ENCODE measurements around the gene TMEM132D.

Gene TMEM132D

DNA sequence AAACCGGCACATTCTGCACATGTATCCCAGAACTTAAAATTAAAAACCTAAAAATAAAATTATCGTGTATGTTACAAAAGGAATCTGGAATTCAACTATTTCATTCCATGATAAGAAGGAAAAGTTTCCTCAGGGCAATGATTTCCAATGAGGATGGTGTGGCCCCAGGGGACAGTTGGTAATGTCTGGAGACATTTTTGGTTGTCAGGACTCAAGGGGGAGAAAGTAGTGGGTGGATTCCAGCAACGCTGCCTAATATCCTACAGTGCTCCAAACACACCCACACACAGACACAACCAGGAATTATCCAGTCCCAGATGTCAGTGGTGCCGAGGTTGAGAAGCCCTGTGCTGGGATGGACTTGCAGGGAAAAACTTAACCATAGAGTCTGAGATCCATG lies 228.3 kb downstream of the TMEM132D start:
- Histone ChIP-seq H3K27me3 (ENCODE audit: control insufficient read depth, insufficient read depth, low read length) (no peaks in the 10 kb centered on the region), H3K4me1 (ENCODE audit: control insufficient read depth, insufficient read depth, low read length) (no peaks in the 10 kb centered on the region), H3K36me3 (ENCODE audit: control insufficient read depth, insufficient read depth, low read length) (no peaks in the 10 kb centered on the region), H3K9me3 (ENCODE audit: control insufficient read depth, insufficient read depth, low read length) (no peaks in the 10 kb centered on the region), H3K9ac (ENCODE audit: low read depth, low read length) (no peak overlapping the region), H3K4me3 (ENCODE audit: low read depth, low read length) (no peak overlapping the region)

DNA sequence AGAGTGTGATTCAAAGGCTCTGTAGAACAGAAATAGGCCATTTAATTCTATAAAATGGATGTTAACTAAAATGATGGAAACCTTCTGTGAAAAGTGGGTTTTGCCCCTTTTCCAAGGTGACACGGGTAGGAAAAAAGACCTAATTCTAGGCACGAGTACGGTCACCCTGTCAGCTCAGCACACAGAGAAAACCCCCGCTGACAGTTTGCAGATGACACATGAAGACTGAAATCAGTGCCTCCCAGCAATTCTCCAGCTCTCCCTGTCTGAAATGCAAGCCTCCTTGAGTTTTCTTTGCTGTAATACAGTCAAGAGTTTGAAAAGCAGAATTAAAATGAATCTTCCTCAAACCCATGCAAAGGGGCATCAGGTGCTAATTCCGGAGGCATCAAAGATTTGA lies 230.0 kb downstream of the TMEM132D start:
- H3K4me1 ChIP-seq (ENCODE audit: control insufficient read depth, insufficient read depth, low read length) = no peaks in the 10 kb centered on the region
- no peaks in the 10 kb centered on the region for H3K9me3 ChIP-seq (ENCODE audit: control insufficient read depth, insufficient read depth, low read length)
- no peak overlapping the region for H3K4me3 ChIP-seq (ENCODE audit: low read depth, low read length)
- H3K27me3 ChIP-seq (ENCODE audit: control insufficient read depth, insufficient read depth, low read length) = no peaks in the 10 kb centered on the region
- no peak overlapping the region for H3K9ac ChIP-seq (ENCODE audit: low read depth, low read length)
- H3K36me3 ChIP-seq (ENCODE audit: control insufficient read depth, insufficient read depth, low read length) = no peaks in the 10 kb centered on the region

DNA sequence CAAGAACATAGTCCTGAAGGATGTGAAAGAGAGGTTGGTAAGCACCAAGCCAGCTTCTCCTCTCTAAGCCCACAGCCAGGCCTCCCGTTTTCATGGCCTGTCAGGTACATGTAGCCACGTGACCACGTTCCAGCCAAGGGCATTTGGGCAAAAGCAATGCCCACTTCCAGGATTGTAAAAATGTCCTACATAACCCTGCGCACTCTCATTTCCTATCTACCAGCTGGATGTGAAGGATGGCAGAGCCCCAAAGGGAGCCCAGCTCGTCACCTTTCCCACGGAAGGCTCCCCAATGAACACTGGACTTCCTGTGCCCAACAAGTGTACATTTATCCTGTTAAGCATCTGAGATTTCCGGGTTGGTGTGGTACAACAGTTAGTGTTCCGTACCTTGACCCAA lies 231.7 kb downstream of the TMEM132D start:
- Histone ChIP-seq H3K9ac (ENCODE audit: low read depth, low read length) (no peak overlapping the region), H3K9me3 (ENCODE audit: control insufficient read depth, insufficient read depth, low read length) (no peaks in the 10 kb centered on the region), H3K27me3 (ENCODE audit: control insufficient read depth, insufficient read depth, low read length) (no peaks in the 10 kb centered on the region), H3K4me3 (ENCODE audit: low read depth, low read length) (no peak overlapping the region), H3K4me1 (ENCODE audit: control insufficient read depth, insufficient read depth, low read length) (no peaks in the 10 kb centered on the region), H3K36me3 (ENCODE audit: control insufficient read depth, insufficient read depth, low read length) (no peaks in the 10 kb centered on the region)

DNA sequence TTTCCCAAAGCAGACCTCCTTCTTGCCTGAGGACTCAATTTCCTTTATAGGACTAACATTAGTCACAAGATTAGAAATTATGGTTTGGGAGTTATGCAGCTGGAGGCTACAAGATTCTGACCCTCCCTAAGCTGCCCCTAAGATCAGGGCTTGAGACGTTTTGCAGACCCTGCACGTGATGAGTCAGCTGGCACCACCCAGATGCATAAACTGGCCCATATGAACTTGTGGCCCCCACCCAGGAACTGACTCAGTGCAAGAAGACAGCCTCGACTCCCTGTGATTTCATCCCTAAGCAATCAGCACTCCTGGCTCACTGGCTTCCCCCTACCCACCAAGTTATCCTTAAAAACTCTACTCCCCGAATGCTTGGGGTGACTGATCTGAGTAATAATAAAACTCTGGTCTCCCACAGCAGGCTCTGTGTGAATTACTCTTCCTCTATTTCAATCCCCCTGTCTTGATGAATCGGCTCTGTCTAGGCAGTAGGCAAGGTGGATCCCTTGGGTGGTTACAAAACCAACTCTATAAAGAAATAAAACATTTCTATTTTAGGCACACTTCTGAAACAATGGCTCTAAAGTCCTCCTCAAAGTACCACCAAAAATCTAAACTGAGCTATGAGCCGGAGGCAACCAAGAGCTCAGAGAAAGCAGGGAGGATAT lies 233.4 kb downstream of the TMEM132D start:
- H3K4me3 ChIP-seq (ENCODE audit: low read depth, low read length) = no peak overlapping the region

DNA sequence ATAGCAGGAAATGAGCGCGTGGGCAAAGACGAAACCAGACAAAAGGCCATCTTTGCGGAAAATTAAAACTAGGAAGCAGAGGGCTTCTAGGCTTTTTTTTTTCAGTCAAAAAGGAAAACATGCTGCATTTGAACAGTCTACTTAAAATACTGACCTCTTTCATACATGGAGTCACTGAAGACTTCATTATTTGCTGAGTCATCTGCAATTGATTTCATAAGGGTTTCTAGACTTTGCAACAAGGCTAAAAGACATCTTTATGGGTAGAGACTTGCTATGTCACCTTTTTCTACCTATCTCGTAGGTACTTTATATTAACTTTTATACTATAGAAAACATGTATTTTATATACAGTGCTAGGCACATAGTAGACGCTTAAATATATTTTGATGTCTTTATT lies 238.4 kb downstream of the TMEM132D start:
- no peaks in the 10 kb centered on the region for H3K27me3 ChIP-seq (ENCODE audit: control insufficient read depth, insufficient read depth, low read length)
- no peaks in the 10 kb centered on the region for H3K36me3 ChIP-seq (ENCODE audit: control insufficient read depth, insufficient read depth, low read length)
- H3K4me1 ChIP-seq (ENCODE audit: control insufficient read depth, insufficient read depth, low read length) = no peaks in the 10 kb centered on the region
- H3K9ac ChIP-seq (ENCODE audit: low read depth, low read length) = no peak overlapping the region
- no peak overlapping the region for H3K4me3 ChIP-seq (ENCODE audit: low read depth, low read length)
- no peaks in the 10 kb centered on the region for H3K9me3 ChIP-seq (ENCODE audit: control insufficient read depth, insufficient read depth, low read length)

More for the DNA sequence above, 233.4 kb downstream of the TMEM132D start:
- H3K36me3 ChIP-seq (ENCODE audit: control insufficient read depth, insufficient read depth, low read length) = no peaks in the 10 kb centered on the region
- no peaks in the 10 kb centered on the region for H3K27me3 ChIP-seq (ENCODE audit: control insufficient read depth, insufficient read depth, low read length)
- no peak overlapping the region for H3K9ac ChIP-seq (ENCODE audit: low read depth, low read length)
- no peaks in the 10 kb centered on the region for H3K9me3 ChIP-seq (ENCODE audit: control insufficient read depth, insufficient read depth, low read length)
- no peaks in the 10 kb centered on the region for H3K4me1 ChIP-seq (ENCODE audit: control insufficient read depth, insufficient read depth, low read length)

DNA sequence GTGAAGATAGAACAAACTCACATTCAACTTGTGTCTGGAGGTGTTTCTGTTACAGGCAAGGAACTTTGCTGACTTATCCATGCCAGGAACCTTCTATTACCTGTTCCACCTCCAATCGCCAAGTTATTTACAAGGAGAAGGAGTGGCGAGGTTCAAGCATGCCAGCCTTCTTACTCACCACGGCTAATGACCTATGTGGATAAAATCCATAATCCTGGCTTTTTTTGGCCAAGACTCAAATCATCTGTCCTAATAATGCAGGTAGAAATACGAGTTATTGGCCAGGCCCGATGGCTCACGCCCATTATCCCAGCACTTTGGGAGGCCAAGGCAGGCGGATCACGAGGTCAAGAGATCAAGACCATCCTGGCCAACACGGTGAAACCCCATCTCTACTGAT lies 241.6 kb downstream of the TMEM132D start:
- Histone ChIP-seq H3K4me3 (ENCODE audit: low read depth, low read length) (no peak overlapping the region), H3K9ac (ENCODE audit: low read depth, low read length) (no peak overlapping the region), H3K4me1 (ENCODE audit: control insufficient read depth, insufficient read depth, low read length) (peaks cover 6% of the 10 kb centered on the region), H3K36me3 (ENCODE audit: control insufficient read depth, insufficient read depth, low read length) (no peaks in the 10 kb centered on the region), H3K9me3 (ENCODE audit: control insufficient read depth, insufficient read depth, low read length) (no peaks in the 10 kb centered on the region), H3K27me3 (ENCODE audit: control insufficient read depth, insufficient read depth, low read length) (no peaks in the 10 kb centered on the region)

DNA sequence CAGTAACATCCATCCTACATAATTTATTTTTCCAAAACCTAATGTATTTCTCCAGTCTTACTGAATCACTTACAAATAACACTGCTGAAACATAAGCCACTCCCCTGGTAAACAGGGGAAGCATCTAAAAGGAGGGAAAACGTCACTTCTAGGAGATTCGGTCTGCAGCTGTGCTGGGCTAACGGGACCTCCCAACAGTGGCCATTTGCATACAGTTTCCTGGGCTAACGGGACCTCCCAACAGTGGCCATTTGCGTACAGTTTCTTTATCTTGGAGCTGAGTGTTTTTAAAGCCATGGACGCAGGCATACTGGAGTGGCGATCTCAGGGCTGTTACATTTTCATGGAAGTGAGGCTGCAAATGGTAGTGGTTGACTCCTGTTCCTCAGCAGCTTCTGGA lies 242.9 kb downstream of the TMEM132D start:
- H3K4me3 ChIP-seq (ENCODE audit: low read depth, low read length) = no peak overlapping the region

DNA sequence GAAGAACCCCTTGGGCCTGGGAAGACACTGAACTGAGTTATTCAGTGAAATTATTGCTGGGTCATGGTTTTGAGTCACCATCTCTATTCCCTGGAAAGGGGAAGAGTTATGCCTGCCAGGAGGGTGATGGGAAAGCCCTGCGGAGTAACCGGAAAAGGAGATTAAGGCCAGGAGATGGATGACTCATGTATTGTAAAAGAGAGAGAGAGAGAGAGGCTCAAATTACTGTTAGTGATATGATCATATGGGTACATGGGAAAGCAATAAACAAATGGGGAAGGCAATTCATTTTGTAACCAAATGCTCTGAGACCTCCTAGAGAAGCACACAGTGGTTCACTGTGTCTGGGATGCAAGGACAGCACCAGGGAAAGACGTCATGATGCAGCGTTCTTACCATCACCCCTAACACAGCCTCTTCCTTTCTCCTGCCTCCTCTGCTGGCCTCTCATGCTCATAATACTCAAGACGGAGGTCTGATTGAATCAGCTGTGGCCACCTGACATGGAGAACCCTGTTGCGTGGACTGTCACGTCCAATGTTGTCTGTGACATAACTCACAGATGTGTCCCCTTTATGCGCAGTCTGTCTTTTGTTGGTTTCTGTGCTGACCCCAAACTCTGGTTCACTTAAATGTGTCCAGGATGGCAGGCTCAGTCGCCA lies 243.7 kb downstream of the TMEM132D start:
- Histone ChIP-seq H3K9ac (ENCODE audit: low read depth, low read length) (no peak overlapping the region), H3K27me3 (ENCODE audit: control insufficient read depth, insufficient read depth, low read length) (no peaks in the 10 kb centered on the region), H3K4me1 (ENCODE audit: control insufficient read depth, insufficient read depth, low read length) (peaks cover 6% of the 10 kb centered on the region), H3K36me3 (ENCODE audit: control insufficient read depth, insufficient read depth, low read length) (no peaks in the 10 kb centered on the region), H3K9me3 (ENCODE audit: control insufficient read depth, insufficient read depth, low read length) (no peaks in the 10 kb centered on the region), H3K4me3 (ENCODE audit: low read depth, low read length) (no peak overlapping the region)

More for the DNA sequence above, 242.9 kb downstream of the TMEM132D start:
- Histone ChIP-seq H3K27me3 (ENCODE audit: control insufficient read depth, insufficient read depth, low read length) (no peaks in the 10 kb centered on the region), H3K4me1 (ENCODE audit: control insufficient read depth, insufficient read depth, low read length) (peaks cover 6% of the 10 kb centered on the region), H3K9me3 (ENCODE audit: control insufficient read depth, insufficient read depth, low read length) (no peaks in the 10 kb centered on the region), H3K36me3 (ENCODE audit: control insufficient read depth, insufficient read depth, low read length) (no peaks in the 10 kb centered on the region), H3K9ac (ENCODE audit: low read depth, low read length) (no peak overlapping the region)

DNA sequence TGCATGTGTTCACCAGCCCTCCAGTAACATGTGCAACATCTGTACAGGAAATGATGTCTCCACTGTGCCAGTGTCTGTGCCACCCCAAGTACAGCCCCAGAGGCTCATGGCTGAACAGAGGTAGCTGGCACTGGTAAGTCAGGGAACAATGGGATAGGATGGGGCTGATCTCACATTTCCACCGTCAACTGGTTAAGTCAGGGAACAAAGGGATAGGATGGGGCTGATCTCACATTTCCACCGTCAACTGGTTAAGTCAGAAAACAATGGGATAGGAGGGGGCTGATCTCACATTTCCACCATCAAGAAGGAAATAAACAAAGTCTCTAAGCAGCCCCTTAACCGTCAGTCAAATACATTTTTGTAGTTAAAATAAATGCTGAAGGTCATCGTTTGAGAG lies 246.6 kb downstream of the TMEM132D start:
- Histone ChIP-seq H3K9me3 (ENCODE audit: control insufficient read depth, insufficient read depth, low read length) (no peaks in the 10 kb centered on the region), H3K27me3 (ENCODE audit: control insufficient read depth, insufficient read depth, low read length) (no peaks in the 10 kb centered on the region), H3K4me1 (ENCODE audit: control insufficient read depth, insufficient read depth, low read length) (peaks cover 6% of the 10 kb centered on the region), H3K36me3 (ENCODE audit: control insufficient read depth, insufficient read depth, low read length) (no peaks in the 10 kb centered on the region), H3K9ac (ENCODE audit: low read depth, low read length) (no peak overlapping the region), H3K4me3 (ENCODE audit: low read depth, low read length) (no peak overlapping the region)

DNA sequence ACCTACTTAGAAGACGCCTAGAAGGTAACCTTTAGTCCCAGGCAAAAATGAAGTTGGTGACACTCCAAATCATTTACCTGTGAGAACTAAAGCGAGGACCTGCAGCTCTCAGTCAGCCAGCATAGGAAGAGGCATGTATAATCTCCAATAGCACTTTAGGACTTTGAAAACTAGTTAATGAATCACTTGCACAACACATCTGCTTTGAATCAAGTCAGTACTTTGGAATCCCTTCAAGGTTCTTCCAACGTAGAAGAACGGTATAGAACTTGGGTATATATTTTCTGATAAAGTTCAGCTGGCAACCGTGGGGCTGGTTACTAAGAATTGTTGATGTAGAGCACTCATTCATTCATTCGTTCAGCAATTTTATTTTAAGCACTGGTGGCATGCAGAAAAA lies 251.9 kb downstream of the TMEM132D start:
- H3K4me1 ChIP-seq (ENCODE audit: control insufficient read depth, insufficient read depth, low read length) = no peaks in the 10 kb centered on the region
- H3K27me3 ChIP-seq (ENCODE audit: control insufficient read depth, insufficient read depth, low read length) = no peaks in the 10 kb centered on the region
- no peaks in the 10 kb centered on the region for H3K36me3 ChIP-seq (ENCODE audit: control insufficient read depth, insufficient read depth, low read length)
- no peaks in the 10 kb centered on the region for H3K9me3 ChIP-seq (ENCODE audit: control insufficient read depth, insufficient read depth, low read length)
- no peak overlapping the region for H3K9ac ChIP-seq (ENCODE audit: low read depth, low read length)
- no peak overlapping the region for H3K4me3 ChIP-seq (ENCODE audit: low read depth, low read length)

DNA sequence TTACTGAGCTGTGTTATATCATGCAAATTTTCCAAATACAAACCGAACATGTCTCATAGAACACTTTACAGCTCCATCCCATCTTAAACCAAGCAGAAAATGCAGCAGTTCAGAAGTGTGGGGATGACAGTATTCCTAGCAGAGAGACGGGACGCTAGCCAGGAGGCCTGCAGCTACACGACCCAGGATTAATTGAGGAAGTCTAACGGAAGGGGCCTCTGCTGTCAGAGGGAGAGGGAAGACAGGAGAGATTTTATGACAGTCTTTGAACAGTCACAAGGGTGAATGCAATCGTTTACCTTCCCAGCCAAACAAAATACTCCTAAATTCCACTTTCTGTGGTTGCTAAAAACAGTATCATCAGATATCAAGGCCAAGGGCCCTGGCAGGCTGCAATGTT lies 261.9 kb downstream of the TMEM132D start:
- H3K4me3 ChIP-seq (ENCODE audit: low read depth, low read length) = no peak overlapping the region
- no peak overlapping the region for H3K9ac ChIP-seq (ENCODE audit: low read depth, low read length)
- H3K36me3 ChIP-seq (ENCODE audit: control insufficient read depth, insufficient read depth, low read length) = no peaks in the 10 kb centered on the region
- no peaks in the 10 kb centered on the region for H3K4me1 ChIP-seq (ENCODE audit: control insufficient read depth, insufficient read depth, low read length)
- H3K9me3 ChIP-seq (ENCODE audit: control insufficient read depth, insufficient read depth, low read length) = no peaks in the 10 kb centered on the region
- H3K27me3 ChIP-seq (ENCODE audit: control insufficient read depth, insufficient read depth, low read length) = no peaks in the 10 kb centered on the region

DNA sequence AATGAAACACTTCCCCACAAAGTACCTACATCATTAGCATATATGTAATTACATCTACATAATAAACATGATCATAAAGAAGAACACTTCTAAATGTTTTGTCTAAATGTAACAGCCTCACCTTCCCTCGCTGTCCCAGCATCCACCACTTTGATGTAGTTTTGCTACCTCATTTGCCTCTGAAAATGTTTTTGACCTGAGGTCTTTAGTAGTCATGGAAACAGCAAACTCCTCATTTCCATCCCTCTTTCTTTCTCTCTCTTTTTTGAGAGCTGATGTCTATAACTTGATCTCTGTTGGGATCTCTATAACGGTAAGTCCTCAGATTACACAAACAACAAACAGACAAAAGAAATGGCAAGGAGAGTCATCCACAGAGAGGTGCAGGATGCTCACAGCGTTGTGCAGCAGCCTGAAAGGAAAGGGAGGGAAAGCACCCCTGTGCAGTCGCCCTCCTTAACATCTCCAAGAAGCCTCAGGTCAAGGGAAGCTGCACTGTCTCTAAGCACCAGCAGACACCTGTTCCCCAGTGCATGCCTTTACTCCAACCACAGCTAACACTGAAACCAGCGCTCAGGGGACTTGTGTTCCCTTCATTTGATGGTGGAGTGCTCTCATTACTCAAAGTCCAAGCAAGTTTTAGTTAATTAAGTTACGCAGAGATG lies 268.7 kb downstream of the TMEM132D start:
- H3K4me1 ChIP-seq (ENCODE audit: control insufficient read depth, insufficient read depth, low read length) = peaks cover 32% of the 10 kb centered on the region
- no peaks in the 10 kb centered on the region for H3K36me3 ChIP-seq (ENCODE audit: control insufficient read depth, insufficient read depth, low read length)
- no peak overlapping the region for H3K9ac ChIP-seq (ENCODE audit: low read depth, low read length)
- no peaks in the 10 kb centered on the region for H3K27me3 ChIP-seq (ENCODE audit: control insufficient read depth, insufficient read depth, low read length)
- H3K4me3 ChIP-seq (ENCODE audit: low read depth, low read length) = no peak overlapping the region
- H3K9me3 ChIP-seq (ENCODE audit: control insufficient read depth, insufficient read depth, low read length) = no peaks in the 10 kb centered on the region

Measured in iPS-15b (cell line).